HCT116 (cell line): ENCODE results near the gene PLXNC1.

Experiments
- ATF3 ChIP-seq: IDR thresholded peaks from 2 replicates; pipeline ENCODE4 v1.6.1; 2012
- CTCF ChIP-seq, 3 experiments: fragments of 200-600 bp in 1 of 3; sonication (generic) in 1 of 3; IDR thresholded peaks in 2 of 3; conservative IDR thresholded peaks in 1 of 3; 2 replicates each; pipeline ENCODE4 v1.5.1; 2012 to 2017; ENCODE audit warnings: low read depth in 2 of 3, low read length in 2 of 3, antibody characterized with exemption in 1 of 3, borderline replicate concordance in 1 of 3, control low read depth in 1 of 3, mild to moderate bottlenecking in 1 of 3, mixed read lengths in 1 of 3, mixed run types in 1 of 3, moderate library complexity in 1 of 3; ENCODE audit not compliant: insufficient read depth in 1 of 3
- EZH2phosphoT487 ChIP-seq: fragments of 200-600 bp; IDR thresholded peaks from 2 replicates; pipeline ENCODE4 v1.6.1; 2018; ENCODE audit warnings: antibody characterized with exemption, borderline replicate concordance
- FOSL1 ChIP-seq: IDR thresholded peaks from 2 replicates; pipeline ENCODE4 v1.6.1; 2012; ENCODE audit warnings: low read depth
- POLR2A ChIP-seq: IDR thresholded peaks from 2 replicates; pipeline ENCODE4 v1.7.0; 2011; ENCODE audit warnings: borderline replicate concordance; ENCODE audit not compliant: insufficient read depth, insufficient read length; ENCODE audit errors: extremely low read depth
- POLR2AphosphoS5 ChIP-seq: IDR thresholded peaks from 2 replicates; pipeline ENCODE4 v1.6.1; 2011; ENCODE audit warnings: mild to moderate bottlenecking, low read depth, low read length, moderate library complexity
- REST ChIP-seq: IDR thresholded peaks from 2 replicates; pipeline ENCODE4 v1.6.1; 2012; ENCODE audit warnings: low read depth
- TCF7L2 ChIP-seq: IDR thresholded peaks from 2 replicates; pipeline ENCODE4 v1.7.0; 2011; ENCODE audit warnings: borderline replicate concordance, inconsistent platforms; ENCODE audit not compliant: insufficient read depth, insufficient read length; ENCODE audit errors: extremely low read depth
- ZBTB33 ChIP-seq: IDR thresholded peaks from 2 replicates; pipeline ENCODE4 v1.6.1; 2011; ENCODE audit warnings: mild to moderate bottlenecking, low read length, moderate library complexity; ENCODE audit not compliant: insufficient replicate concordance; ENCODE audit errors: extremely low read depth

- TF ChIP-seq TCF7L2 = no peak
- TF ChIP-seq CTCF (IDR thresholded peaks at IDR 0.05 in 2 of 3, conservative IDR thresholded peaks at IDR 0.05 in 1 of 3; ENCODE audit: borderline replicate concordance in 1 of 3, insufficient read depth in 1 of 3, low read depth in 2 of 3, low read length in 2 of 3) = no peak
- no peak for TF ChIP-seq POLR2A
- TF ChIP-seq POLR2AphosphoS5 = no peak
- no peak for TF ChIP-seq EZH2phosphoT487
- TF ChIP-seq ATF3 = no peak
- TF ChIP-seq FOSL1 = no peak
- TF ChIP-seq ZBTB33 = no peak
- no peak for TF ChIP-seq REST
Observed at GRCh38 chr12:94178882-94179281, 30.5 kb downstream of the PLXNC1 start.
